Right ventricle myocardium inferior (tissue), 1 donor: ENCODE results near the gene POU2AF3. TPM values are rescaled to one million over a fixed set of nuclear protein-coding genes. Genes with fewer than 3 reads are reported as not detected.

ENCODE experiments used
- microRNA-seq: library from miRNA; unstranded; fragments of <30 nt; microRNA quantifications from one replicate; pipeline ENCODE4 v1.2.0, GENCODE V29; 2020
- total RNA-seq: library from RNA; stranded (reverse); fragmentation: NEBNext Ultra II Directional; extraction: Animal tissue kit (Norgen Biotek cat#: 25700); gene quantifications from one replicate; pipeline ENCODE4 v1.2.1, GENCODE V29; 2021
- donor health status: DM: no; HTN: yes; CAD: no; lungs with severe emphysema.

POU2AF3 gene
- total RNA-seq, 1 donor from 2014 or later = 0.65 TPM

Small RNAs within 50 kb of the gene (microRNA-seq; reads per million reads assigned to microRNA genes)
- not detected for gene MIR4491

Other genes with a start within 250 kb of the POU2AF3 start
- not detected for gene POU2AF2, start 52.8 kb upstream of the POU2AF3 start, total RNA-seq
- 0.24 TPM for gene POU2AF1, start 80.7 kb downstream of the POU2AF3 start, total RNA-seq
- not detected for gene BTG4, start 213.8 kb downstream of the POU2AF3 start, total RNA-seq
- not detected for gene HOATZ, start 216.2 kb downstream of the POU2AF3 start, total RNA-seq
- 3.7 TPM for gene LAYN, start 242.2 kb downstream of the POU2AF3 start, total RNA-seq